AG04450 (cell line): ENCODE measurements around the gene RAPGEF2. TPM values are rescaled to one million over a fixed set of nuclear protein-coding genes. Genes with fewer than 3 reads are reported as not detected.

Source experiments
- CTCF ChIA-PET: fragments of 300-600, 350-600 bp; formaldehyde crosslinking; extraction: SDS; loops from one replicate; lab custom pipeline; 2022; ENCODE audit warnings: antibody characterized with exemption, inconsistent platforms; lab: Charles Lee
- POLR2A ChIA-PET: fragments of 350-600 bp; formaldehyde crosslinking; extraction: SDS; loops from one replicate; lab custom pipeline; 2021; ENCODE audit warnings: antibody characterized with exemption, inconsistent platforms; lab: Yijun Ruan, JAX
- DNase-seq: peaks from one replicate; pipeline ENCODE4 v3.0.0-alpha.2; 2011; ENCODE audit warnings: low read depth, low spot score
- H3K27ac ChIP-seq: one replicate; pipeline ENCODE4 v1.5.1; 2012; ENCODE audit warnings: low read depth, low read length, control low read depth
- H3K27me3 ChIP-seq: one replicate; pipeline ENCODE4 v1.6.0; 2012; ENCODE audit warnings: low read length; ENCODE audit not compliant: control insufficient read depth, insufficient read depth
- H3K4me3 ChIP-seq: 2 replicates; pipeline ENCODE4 v1.5.1; 2011; ENCODE audit warnings: mild to moderate bottlenecking, low read depth, low read length, control low read depth
- H3K9me3 ChIP-seq: 2 replicates; pipeline ENCODE4 v1.5.1; 2012; ENCODE audit warnings: low read length; ENCODE audit not compliant: control insufficient read depth, insufficient read depth
- CTCF ChIP-seq: IDR thresholded peaks from 2 replicates; pipeline ENCODE4 v1.5.1; 2011; ENCODE audit warnings: low read depth, low read length, control low read depth, inconsistent platforms
- polyA plus RNA-seq: library from polyadenylated mRNA; depleted of rRNA; stranded (reverse); fragments of >200 nt; gene quantifications from 2 replicates; pipeline ENCODE4 v1.2.3, GENCODE V29; 2011

Gene RAPGEF2
- polyA plus RNA-seq, 1 experiment, result 51.5 TPM

- POLR2A ChIA-PET, result no interaction called here
- CTCF ChIA-PET, result interaction anchor here (1.0 kb wide), 1 partner anchor 37 kb away, joined by 3 read pairs; no protein-coding TSS in a partner anchor
Observed at GRCh38 chr4:159150396-159150795, 47.5 kb downstream of the RAPGEF2 start.

GRCh38 chr4:159150821-159151390, 48.0 kb downstream of the RAPGEF2 start:
- H3K4me3 ChIP-seq, result no peak overlapping the region
- no peaks in the 10 kb centered on the region for H3K27me3 ChIP-seq
- POLR2A ChIA-PET, result no interaction called here
- CTCF ChIA-PET, result no interaction called here
- DNase-seq, result no peak
- TF ChIP-seq CTCF, result no peak
- H3K27ac ChIP-seq, result no peak overlapping the region
- no peaks in the 10 kb centered on the region for H3K9me3 ChIP-seq

More at GRCh38 chr4:159150396-159150795, 47.5 kb downstream of the RAPGEF2 start:
- no peaks in the 10 kb centered on the region for H3K9me3 ChIP-seq
- no peak overlapping the region for H3K27ac ChIP-seq
- TF ChIP-seq CTCF, result no peak
- no peaks in the 10 kb centered on the region for H3K27me3 ChIP-seq
- no peak overlapping the region for H3K4me3 ChIP-seq
- no peak for DNase-seq

GRCh38 chr4:159151689-159152088, 48.8 kb downstream of the RAPGEF2 start:
- ChIA-PET CTCF (no interaction called here), POLR2A (no interaction called here)

GRCh38 chr4:159152181-159152580, 49.3 kb downstream of the RAPGEF2 start:
- CTCF ChIA-PET, result no interaction called here
- DNase-seq, result no peak
- H3K4me3 ChIP-seq, result no peak overlapping the region
- H3K27me3 ChIP-seq, result no peaks in the 10 kb centered on the region
- POLR2A ChIA-PET, result no interaction called here
- H3K27ac ChIP-seq, result no peak overlapping the region
- no peaks in the 10 kb centered on the region for H3K9me3 ChIP-seq
- TF ChIP-seq CTCF, result no peak

More at GRCh38 chr4:159151689-159152088, 48.8 kb downstream of the RAPGEF2 start:
- Histone ChIP-seq H3K9me3 (no peaks in the 10 kb centered on the region), H3K4me3 (no peak overlapping the region), H3K27ac (no peak overlapping the region), H3K27me3 (no peaks in the 10 kb centered on the region)
- TF ChIP-seq CTCF, result no peak
- DNase-seq, result no peak

- DNase-seq, result no peak
- Histone ChIP-seq H3K9me3 (no peaks in the 10 kb centered on the region), H3K4me3 (no peak overlapping the region), H3K27ac (no peak overlapping the region), H3K27me3 (no peaks in the 10 kb centered on the region)
- ChIA-PET POLR2A (no interaction called here), CTCF (no interaction called here)
- no peak for TF ChIP-seq CTCF
Observed at GRCh38 chr4:159153669-159154068, 50.8 kb downstream of the RAPGEF2 start.
